IPS-NIHi7 (cell line): Measurements from ENCODE around the gene ZCCHC9.

Experiments
- DNase-seq: peaks from one replicate; pipeline ENCODE4 v3.0.0; 2012; ENCODE audit warnings: mixed read lengths; ENCODE audit errors: extremely low spot score

Gene ZCCHC9

DNA sequence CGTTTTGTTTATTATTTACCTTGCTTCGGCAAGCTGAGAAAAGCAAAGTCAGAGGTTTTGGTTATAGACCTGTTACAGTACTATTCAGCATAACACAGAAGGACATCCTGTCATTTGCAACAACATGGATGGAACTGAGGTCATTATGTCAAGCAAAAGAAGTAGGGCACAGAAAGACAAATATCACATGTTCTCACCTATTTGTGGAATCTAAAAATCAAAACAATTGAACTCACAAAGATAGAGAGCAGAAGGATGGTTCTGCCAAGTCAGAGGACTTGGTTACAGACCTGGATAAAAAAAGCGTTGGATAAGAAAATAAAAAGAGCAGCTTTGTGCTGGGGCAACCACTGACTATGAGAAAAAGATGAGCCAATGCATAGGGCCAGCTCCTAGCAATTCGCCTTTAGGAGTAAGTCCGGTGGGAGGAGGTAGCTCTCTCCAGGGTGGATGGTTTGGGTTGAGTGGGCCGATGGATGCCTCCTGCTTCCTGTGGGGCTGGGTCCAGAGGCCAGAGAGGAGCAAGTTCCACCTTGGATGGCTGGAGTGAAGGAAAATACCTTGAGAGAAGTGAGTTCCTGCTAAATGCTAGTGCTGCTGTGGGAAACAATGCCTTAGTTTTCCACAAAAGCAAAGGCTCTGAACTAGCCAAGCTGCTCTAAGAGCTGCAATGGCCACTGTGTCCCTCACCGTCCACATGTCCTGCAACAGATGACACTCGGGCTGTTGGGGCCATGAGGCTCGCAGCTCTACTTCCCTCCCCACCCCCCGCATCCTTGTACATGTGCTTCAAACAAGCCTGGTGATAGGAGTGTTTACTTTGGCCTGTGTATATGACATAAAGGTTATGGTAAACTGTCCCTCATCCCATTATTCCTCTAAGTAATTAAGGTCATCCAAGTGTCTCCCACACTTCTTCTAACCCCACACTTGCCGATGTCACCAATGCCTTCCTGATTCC is 54.2 kb downstream of the ZCCHC9 start:
- DNase-seq: no peak

GRCh38 chr5:81359108-81359507 is 57.7 kb downstream of the ZCCHC9 start:
- DNase-seq: peak; percentile 48

DNA sequence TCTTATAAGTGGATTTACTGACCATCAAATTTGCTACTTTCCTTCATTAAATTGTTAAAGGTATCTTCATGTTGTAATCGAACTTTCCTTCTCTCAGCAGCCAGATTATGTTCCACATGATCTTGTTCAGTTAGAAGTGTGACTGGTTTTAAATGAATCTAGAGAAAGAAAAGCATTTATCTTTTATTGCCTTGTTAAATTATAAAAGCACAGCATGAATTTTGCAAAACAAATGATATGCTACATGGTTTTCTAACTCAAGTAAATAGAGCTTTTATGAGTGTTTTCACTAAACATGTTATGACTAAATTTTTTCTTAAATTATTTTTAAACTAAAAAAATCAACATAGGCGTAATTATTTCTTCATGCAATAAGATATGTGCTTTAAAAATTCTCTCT is 58.5 kb downstream of the ZCCHC9 start:
- no peak for DNase-seq

DNA sequence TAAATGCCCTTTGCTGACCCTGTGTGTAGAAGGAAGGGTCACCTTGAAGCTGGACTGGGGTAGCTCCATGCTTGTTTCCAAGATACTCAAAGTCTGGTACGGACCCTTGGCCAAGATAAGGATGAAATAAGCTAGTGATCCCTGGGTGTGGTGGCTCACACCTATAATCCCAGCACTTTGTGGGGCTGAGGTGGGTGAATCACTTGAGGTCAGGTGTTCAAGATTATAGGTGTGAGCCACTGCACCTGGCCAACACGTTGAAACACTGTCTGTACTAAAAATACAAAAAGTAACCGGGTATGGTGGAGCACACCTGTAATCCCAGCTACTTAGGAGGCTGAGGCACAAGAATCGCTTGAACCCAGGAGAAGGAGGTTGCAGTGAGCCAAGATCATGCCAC is 59.3 kb downstream of the ZCCHC9 start:
- DNase-seq: no peak

DNA sequence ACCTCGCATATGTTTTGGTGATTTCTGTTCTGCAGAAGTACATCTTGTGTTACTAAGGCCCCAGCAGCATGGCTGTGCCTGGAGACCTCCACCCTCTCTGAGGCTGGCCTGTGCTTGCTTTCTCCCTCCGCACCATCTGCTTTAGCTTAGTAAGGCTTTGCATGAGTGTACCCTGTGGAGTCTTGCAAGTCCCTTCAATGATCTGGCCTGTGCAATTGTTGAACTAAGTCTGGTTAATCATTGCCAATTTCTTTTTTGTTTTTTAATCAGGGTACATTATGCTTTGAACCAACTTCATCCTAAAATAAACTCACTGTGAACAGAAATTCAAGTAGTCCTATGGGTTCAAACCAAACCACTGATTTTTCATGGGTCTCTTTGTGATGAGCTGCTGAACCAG is 60.2 kb downstream of the ZCCHC9 start:
- DNase-seq: no peak
